T-helper 2 cell treated with Interferon-gamma antibody and Interleukin-4, amounts not matched to agents 5 μg/mL and 100 μg/mL, for 36 hours (primary cell): ENCODE data around the gene WDR26.
"Not testable (repeated sequence)": the region's sequence is repeated elsewhere in the genome, so short reads cannot be mapped to it uniquely, and the experiment has no call there.

ENCODE experiments used
- DNase-seq: peaks from one replicate; pipeline ENCODE4 v3.0.0; 2021; ENCODE audit warnings: low spot score
- H3K27ac Mint-ChIP-seq: one replicate; pipeline ENCODE4 v1.8.0; 2021; ENCODE audit warnings: mild to moderate bottlenecking, mixed read lengths
- H3K27me3 Mint-ChIP-seq: one replicate; pipeline ENCODE4 v1.8.0; 2021; ENCODE audit warnings: low read depth, mixed read lengths
- H3K36me3 Mint-ChIP-seq: one replicate; pipeline ENCODE4 v1.8.0; 2021; ENCODE audit warnings: low read depth, mixed read lengths
- H3K4me1 Mint-ChIP-seq: one replicate; pipeline ENCODE4 v1.8.0; 2021; ENCODE audit warnings: low read depth, mixed read lengths
- H3K4me3 Mint-ChIP-seq: one replicate; pipeline ENCODE4 v1.8.0; 2022; ENCODE audit warnings: mild to moderate bottlenecking, moderate library complexity, mixed read lengths
- H3K9me3 Mint-ChIP-seq: one replicate; pipeline ENCODE4 v1.8.0; 2021; ENCODE audit warnings: mixed read lengths

WDR26 gene

GRCh38 chr1:224434691-224435317 lies at the start of gene WDR26:
TSS of gene WDR26 (minus strand) at chr1:224434797.
- H3K4me1 Mint-ChIP-seq, result peaks cover 41% of the 10 kb centered on the region
- H3K36me3 Mint-ChIP-seq, result peaks cover 26% of the 10 kb centered on the region
- no peaks in the 10 kb centered on the region for H3K27me3 Mint-ChIP-seq
- DNase-seq, result peak; percentile 85
- H3K9me3 Mint-ChIP-seq, result no peaks in the 10 kb centered on the region
- peak within 1 kb of the TSS; percentile 91 for H3K27ac Mint-ChIP-seq
- peak within 1 kb of the TSS; percentile 91 for H3K4me3 Mint-ChIP-seq

GRCh38 chr1:224483206-224483605 lies 48.6 kb upstream of the WDR26 start:
- DNase-seq, H3K27me3 Mint-ChIP-seq, H3K9me3 Mint-ChIP-seq, H3K36me3 Mint-ChIP-seq, H3K4me3 Mint-ChIP-seq, H3K27ac Mint-ChIP-seq, H3K4me1 Mint-ChIP-seq: not testable (repeated sequence)

GRCh38 chr1:224482619-224483018 lies 48.0 kb upstream of the WDR26 start:
- no peaks in the 10 kb centered on the region for H3K4me1 Mint-ChIP-seq
- peaks cover 2% of the 10 kb centered on the region for H3K36me3 Mint-ChIP-seq
- DNase-seq, result no peak
- peaks cover 6% of the 10 kb centered on the region for H3K9me3 Mint-ChIP-seq
- no peak overlapping the region for H3K27ac Mint-ChIP-seq
- H3K27me3 Mint-ChIP-seq, result peaks cover under 1% of the 10 kb centered on the region
- no peak overlapping the region for H3K4me3 Mint-ChIP-seq

GRCh38 chr1:224481601-224482000 lies 47.0 kb upstream of the WDR26 start:
- Mint-ChIP-seq H3K27me3 (peaks cover 6% of the 10 kb centered on the region), H3K4me3 (no peak overlapping the region), H3K36me3 (peaks cover 2% of the 10 kb centered on the region), H3K27ac (no peak overlapping the region), H3K4me1 (no peaks in the 10 kb centered on the region), H3K9me3 (peaks cover 6% of the 10 kb centered on the region)
- no peak for DNase-seq

- not testable (repeated sequence) for H3K36me3 Mint-ChIP-seq, H3K27ac Mint-ChIP-seq, H3K9me3 Mint-ChIP-seq, H3K4me3 Mint-ChIP-seq, DNase-seq, H3K4me1 Mint-ChIP-seq, H3K27me3 Mint-ChIP-seq
Observed at GRCh38 chr1:224480888-224481459, 46.4 kb upstream of the WDR26 start.

GRCh38 chr1:224480200-224480599 lies 45.6 kb upstream of the WDR26 start:
- not testable (repeated sequence) for H3K27ac Mint-ChIP-seq, H3K4me3 Mint-ChIP-seq, DNase-seq, H3K9me3 Mint-ChIP-seq, H3K27me3 Mint-ChIP-seq, H3K36me3 Mint-ChIP-seq, H3K4me1 Mint-ChIP-seq

- no peak for DNase-seq
- H3K27ac Mint-ChIP-seq, result no peak overlapping the region
- no peaks in the 10 kb centered on the region for H3K4me1 Mint-ChIP-seq
- peaks cover 7% of the 10 kb centered on the region for H3K36me3 Mint-ChIP-seq
- H3K9me3 Mint-ChIP-seq, result peaks cover 11% of the 10 kb centered on the region
- H3K4me3 Mint-ChIP-seq, result no peak overlapping the region
- H3K27me3 Mint-ChIP-seq, result peaks cover 11% of the 10 kb centered on the region
Observed at GRCh38 chr1:224472806-224473205, 38.2 kb upstream of the WDR26 start.

GRCh38 chr1:224466154-224466553 lies 31.6 kb upstream of the WDR26 start:
- DNase-seq, result no peak
- H3K9me3 Mint-ChIP-seq, result peaks cover 12% of the 10 kb centered on the region
- H3K36me3 Mint-ChIP-seq, result peaks cover 9% of the 10 kb centered on the region
- peaks cover 2% of the 10 kb centered on the region for H3K27me3 Mint-ChIP-seq
- peaks cover 10% of the 10 kb centered on the region for H3K4me1 Mint-ChIP-seq
- H3K4me3 Mint-ChIP-seq, result no peak overlapping the region
- H3K27ac Mint-ChIP-seq, result no peak overlapping the region

- peaks cover 17% of the 10 kb centered on the region for H3K4me1 Mint-ChIP-seq
- H3K27me3 Mint-ChIP-seq, result no peaks in the 10 kb centered on the region
- no peak for DNase-seq
- H3K27ac Mint-ChIP-seq, result no peak overlapping the region
- peaks cover 1% of the 10 kb centered on the region for H3K36me3 Mint-ChIP-seq
- no peaks in the 10 kb centered on the region for H3K9me3 Mint-ChIP-seq
- H3K4me3 Mint-ChIP-seq, result no peak overlapping the region
Observed at GRCh38 chr1:224459966-224460365, 25.4 kb upstream of the WDR26 start.

- no peak for DNase-seq
- H3K4me1 Mint-ChIP-seq, result peaks cover 17% of the 10 kb centered on the region
- no peak overlapping the region for H3K4me3 Mint-ChIP-seq
- H3K9me3 Mint-ChIP-seq, result no peaks in the 10 kb centered on the region
- no peak overlapping the region for H3K27ac Mint-ChIP-seq
- H3K36me3 Mint-ChIP-seq, result peaks cover 1% of the 10 kb centered on the region
- H3K27me3 Mint-ChIP-seq, result no peaks in the 10 kb centered on the region
Observed at GRCh38 chr1:224458996-224459395, 24.4 kb upstream of the WDR26 start.

- Mint-ChIP-seq H3K27ac (peak overlapping the region; percentile 57), H3K36me3 (peaks cover 1% of the 10 kb centered on the region), H3K4me1 (peaks cover 17% of the 10 kb centered on the region), H3K27me3 (no peaks in the 10 kb centered on the region), H3K9me3 (no peaks in the 10 kb centered on the region), H3K4me3 (no peak overlapping the region)
- DNase-seq, result no peak
Observed at GRCh38 chr1:224458296-224458695, 23.7 kb upstream of the WDR26 start.

- no peak overlapping the region for H3K27ac Mint-ChIP-seq
- H3K4me1 Mint-ChIP-seq, result peaks cover 17% of the 10 kb centered on the region
- H3K36me3 Mint-ChIP-seq, result peaks cover 1% of the 10 kb centered on the region
- H3K27me3 Mint-ChIP-seq, result no peaks in the 10 kb centered on the region
- no peak for DNase-seq
- H3K4me3 Mint-ChIP-seq, result no peak overlapping the region
- H3K9me3 Mint-ChIP-seq, result no peaks in the 10 kb centered on the region
Observed at GRCh38 chr1:224457782-224458144, 23.2 kb upstream of the WDR26 start.

- DNase-seq, result no peak
- H3K9me3 Mint-ChIP-seq, result no peaks in the 10 kb centered on the region
- H3K36me3 Mint-ChIP-seq, result peaks cover 1% of the 10 kb centered on the region
- peaks cover 18% of the 10 kb centered on the region for H3K4me1 Mint-ChIP-seq
- H3K27me3 Mint-ChIP-seq, result no peaks in the 10 kb centered on the region
- no peak overlapping the region for H3K27ac Mint-ChIP-seq
- H3K4me3 Mint-ChIP-seq, result peak overlapping the region; percentile 34
Observed at GRCh38 chr1:224456637-224456953, 22.0 kb upstream of the WDR26 start.

GRCh38 chr1:224454402-224455055 lies 19.9 kb upstream of the WDR26 start:
- no peak for DNase-seq
- Mint-ChIP-seq H3K36me3 (peaks cover 4% of the 10 kb centered on the region), H3K27ac (no peak overlapping the region), H3K4me3 (no peak overlapping the region), H3K27me3 (no peaks in the 10 kb centered on the region), H3K9me3 (no peaks in the 10 kb centered on the region), H3K4me1 (peaks cover 29% of the 10 kb centered on the region)
